HG03196 (cell line): ENCODE data around the gene ANXA8L1.
"Not testable (repeated sequence)": the region's sequence is repeated elsewhere in the genome, so short reads cannot be mapped to it uniquely, and the experiment has no call there.

ENCODE experiments used
- ATAC-seq: cut with Tn5 transposase; IDR thresholded peaks from one replicate; pipeline ENCODE4 v1.9.1; 2021; ENCODE audit not compliant: unreplicated experiment

The ANXA8L1 gene

DNA sequence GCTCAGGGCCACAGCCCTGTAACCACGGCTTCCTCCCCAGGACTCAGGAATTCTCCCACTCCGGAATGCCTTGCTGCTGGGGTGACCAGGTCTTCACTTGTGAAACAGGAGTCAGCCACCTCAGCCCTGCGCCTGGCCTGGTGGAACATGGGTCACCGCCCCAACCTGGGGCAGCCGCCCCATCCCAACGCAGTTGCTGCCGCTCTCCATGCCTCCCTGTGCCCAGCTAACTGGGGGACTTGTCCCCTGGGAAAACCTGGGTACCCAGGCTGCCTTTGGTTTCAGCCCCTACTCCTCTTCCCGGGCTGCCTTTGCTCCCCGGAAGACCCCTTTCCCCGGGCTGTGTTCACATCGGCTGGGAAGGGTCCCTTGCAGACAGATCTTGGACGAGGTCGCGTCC lies 22.2 kb downstream of the ANXA8L1 start:
- ATAC-seq, result not testable (repeated sequence)

DNA sequence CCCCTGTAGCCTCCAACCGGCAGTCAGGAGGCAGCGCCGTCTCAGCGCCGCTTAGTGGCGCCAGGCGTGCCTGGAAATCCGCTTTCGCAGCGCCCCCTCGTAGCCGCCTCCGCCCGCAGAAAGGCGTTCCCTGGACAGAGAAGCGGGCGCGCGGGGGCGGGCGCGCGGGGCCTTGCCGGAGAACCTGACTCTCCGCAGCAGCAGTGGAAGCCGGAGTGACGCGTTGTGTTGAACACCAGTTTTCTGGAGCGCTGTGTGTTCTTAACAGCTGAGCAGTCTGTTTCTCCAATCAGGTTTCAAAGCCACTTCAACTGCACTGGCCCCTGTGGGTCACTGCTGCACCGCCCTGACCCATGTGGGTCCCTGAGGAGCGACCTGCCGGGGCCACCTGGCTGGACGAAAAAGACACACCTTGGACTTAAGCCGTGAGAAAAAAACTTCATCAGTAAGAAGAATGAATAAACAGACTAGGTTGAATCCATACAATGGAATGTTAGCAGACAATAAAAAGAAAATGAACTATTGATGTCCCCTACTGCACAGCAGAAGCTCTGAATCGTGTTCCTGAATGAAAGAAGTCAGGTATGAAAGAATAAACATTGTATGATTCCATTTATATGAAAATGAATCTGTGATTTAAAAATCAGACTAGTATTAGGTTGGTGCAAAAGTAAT lies 22.8 kb downstream of the ANXA8L1 start:
- ATAC-seq, result not testable (repeated sequence)

DNA sequence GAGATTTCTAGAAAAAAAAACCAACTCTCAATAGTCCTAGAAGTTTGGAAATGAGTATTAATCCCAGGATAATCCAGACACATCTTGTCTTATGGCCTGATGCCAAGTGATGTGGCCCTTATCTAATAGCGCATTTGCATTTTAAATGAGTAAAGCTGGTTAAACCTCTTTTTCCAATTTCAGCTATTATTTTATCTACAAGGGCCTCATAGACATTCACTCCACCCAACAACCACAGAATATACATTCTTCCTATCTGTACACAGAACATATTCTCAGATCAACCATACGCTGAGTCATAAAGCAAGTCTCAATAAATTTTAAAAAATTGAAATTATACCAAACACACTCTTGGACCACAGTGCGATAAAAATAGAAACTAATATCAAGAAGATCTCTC lies 34.0 kb downstream of the ANXA8L1 start:
- ATAC-seq, result not testable (repeated sequence)

DNA sequence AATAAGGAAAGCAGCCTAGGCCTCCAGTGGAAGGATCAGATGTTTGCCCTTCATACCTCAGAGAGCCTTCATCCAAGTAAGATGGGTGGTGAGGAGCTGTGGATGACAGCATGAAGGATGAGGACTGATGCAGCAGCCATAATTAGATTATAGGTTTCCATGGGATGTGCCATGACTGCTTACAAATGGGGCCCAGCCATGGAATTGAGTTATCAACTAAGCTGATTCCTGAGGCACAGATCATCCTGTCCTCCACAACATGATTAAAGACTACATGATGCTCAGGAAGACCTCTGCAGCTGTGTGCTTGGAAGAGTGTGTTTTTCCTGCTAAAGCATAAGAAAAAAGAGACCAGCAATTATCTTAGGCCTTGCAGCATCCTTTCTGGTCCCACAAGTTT lies 35.5 kb downstream of the ANXA8L1 start:
- not testable (repeated sequence) for ATAC-seq

DNA sequence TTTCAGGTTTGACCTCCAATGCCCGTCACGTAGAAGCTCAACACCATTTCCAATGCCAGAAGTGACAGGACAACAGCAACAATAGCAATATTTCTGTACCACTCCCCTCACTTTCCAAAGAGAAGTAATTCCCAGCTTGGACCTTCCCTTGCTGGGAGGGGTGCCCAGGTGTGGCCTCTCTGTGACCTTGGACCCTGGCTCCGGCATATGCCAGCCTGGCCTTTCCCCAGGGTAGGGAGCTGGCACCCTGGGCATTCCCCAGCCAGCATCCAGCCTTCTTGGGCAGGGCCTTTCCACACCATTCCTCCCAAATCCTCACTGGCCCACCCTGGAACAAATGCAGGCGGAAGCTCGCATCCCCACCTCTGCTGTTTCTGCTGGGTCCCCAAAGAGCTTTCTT lies 37.1 kb downstream of the ANXA8L1 start:
- ATAC-seq, result not testable (repeated sequence)

DNA sequence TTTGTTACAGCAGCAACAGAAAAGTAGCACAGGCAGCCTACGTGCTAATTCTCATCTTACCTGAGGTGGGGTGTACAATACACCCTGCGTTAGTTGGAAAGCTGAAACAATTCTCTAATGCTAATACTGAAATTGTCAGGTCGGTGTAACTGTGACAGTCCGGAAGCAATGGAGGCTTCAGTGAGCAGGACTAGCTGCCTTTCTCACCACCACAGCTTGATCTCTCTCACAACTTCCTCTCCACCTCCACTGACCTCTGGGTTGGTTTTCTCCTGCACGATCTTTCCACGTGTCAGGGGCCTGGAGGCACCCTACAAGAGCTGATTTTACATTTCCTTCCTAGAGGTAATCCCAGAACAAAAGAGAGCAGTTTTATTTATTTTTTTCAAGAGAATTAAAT lies 39.7 kb downstream of the ANXA8L1 start:
- not testable (repeated sequence) for ATAC-seq

DNA sequence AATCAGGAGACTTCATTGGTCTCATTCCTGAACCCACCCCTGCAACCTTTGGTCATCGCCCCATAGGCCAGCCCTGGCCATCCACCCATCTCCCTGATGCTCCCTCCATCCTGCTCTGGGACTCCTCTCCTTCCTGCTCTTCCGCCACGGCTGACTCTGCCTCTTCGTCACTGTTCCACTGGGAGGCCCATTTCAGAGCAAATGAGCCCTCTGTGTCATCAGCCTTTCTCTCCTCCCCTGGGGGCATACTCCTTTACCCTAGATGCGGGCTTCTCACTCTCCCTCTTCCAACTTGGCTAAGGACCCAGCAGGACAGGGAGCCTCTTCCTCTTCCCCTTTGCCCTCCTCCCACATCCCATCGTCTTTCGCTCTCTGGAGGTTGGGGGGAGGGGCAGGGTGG lies 42.7 kb downstream of the ANXA8L1 start:
- not testable (repeated sequence) for ATAC-seq

DNA sequence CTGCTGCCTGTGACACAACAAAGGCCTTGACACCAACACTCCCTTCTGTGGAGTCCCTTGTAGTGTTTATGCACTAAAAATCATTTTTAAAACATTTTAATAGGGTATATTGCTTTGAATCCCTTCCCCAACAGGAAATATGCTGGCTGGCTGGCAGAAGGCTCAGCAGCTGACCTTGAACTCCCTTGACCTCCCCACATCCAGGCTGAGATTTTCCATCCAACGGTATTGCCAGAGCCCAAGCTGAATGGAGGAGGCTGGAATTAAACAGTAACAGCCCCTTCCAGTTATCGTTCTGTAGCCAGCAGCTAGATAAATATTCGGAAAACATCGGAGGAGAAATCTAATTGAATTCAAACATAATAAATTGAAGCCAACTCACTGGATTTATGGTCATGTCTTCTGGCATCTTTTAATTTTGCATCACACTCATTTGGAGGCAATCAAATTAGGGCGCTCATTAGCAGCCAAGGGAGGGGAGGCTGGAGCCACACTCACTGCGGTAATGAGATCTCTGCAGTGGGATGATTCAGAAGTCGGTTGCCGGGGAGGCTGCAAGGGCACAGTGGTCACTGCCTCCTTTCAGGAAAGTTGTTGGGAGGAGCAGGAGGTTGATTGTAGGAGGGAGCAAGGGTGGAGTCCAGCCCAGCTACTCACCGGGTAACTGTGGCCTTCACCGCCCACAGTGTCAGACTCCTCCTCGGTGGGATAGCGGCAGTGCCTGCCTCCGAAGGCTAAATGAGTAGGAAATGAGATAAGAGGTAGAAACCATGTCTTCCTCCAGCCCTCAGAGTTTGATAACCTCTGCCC lies 44.2 kb downstream of the ANXA8L1 start:
- not testable (repeated sequence) for ATAC-seq

DNA sequence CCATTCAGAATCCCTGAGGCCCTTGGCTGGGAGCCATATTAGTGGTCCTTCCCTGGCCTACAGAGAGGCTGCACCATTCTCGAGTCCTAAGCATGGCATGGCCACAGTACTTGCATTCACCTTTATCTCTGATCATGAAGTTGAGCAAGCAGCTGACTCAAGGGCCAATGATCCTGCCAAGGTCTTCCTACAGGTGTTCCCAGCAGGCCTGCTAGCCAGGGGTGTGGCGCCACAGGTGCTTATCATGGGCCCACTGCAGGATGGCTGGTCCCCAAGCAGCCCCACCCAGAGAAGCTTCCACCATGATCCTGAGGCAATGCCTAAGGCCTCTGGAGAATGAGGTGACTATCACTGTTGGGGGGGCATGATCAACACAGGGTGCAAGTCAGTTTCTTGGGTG lies 48.0 kb downstream of the ANXA8L1 start:
- ATAC-seq, result not testable (repeated sequence)

DNA sequence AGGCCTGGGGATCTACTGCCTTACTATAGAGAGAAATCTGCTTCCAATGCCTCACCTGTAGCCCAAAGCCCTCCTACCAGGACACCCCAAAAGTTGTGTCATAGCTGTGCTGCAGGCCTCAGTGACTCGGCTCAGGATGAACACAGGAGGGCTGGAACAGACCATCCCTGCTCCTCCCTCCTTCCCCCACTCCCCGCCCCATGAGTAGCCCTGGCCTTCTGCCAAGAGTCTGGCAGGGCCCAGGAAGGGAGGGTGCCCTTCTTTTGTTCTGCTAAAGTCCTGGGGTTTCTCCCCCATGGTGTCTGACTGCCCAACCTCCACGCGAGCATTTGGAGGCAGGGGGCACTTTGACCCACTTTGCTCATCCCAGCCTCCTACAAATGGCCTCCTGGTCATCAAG lies 65.4 kb downstream of the ANXA8L1 start:
- ATAC-seq, result not testable (repeated sequence)
